ENCODE results near the gene RPS19BP1.
A peak's percentile ranks its signal among the peaks of the same experiment; 100 is the strongest.

DNA sequence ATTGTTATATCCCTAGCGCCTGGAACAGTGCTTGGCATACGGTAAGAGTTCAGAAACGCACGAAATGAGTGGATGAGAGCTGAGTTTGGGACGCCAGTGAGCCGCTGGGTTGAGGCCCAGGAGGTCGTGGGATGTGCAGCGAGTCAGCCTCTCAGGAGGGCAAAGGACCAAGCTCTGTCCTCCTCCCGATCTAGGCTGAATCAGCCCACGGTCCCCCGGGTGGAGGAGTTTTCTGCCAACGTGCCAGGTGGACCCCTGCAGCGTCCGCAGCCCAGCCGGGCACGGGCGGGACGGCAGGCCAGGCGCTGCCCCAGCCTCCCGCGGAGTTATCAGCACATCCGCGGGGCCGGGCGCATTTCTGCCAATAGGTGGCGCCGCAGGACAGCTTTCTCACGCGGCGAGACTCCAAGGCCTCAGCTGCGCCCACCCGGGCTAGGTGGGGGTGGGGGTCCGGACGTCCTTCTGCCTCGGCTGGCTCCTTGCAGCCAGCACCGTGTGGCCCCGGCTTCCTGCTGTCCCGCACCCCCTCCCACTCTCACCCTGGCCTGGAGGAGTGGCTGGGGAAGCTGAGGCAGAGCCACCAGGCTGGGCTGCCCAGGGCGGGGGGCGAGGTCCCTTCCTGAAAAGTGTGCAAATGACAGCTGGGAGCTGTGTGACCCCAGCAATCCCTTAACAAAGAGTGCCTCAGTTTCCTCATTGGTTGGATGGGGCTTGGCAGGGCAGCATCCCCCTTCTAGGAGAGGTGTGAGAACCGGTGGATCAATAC lies 2.2 kb upstream of the RPS19BP1 start:
- TF ChIP-seq POLR2AphosphoS5 (IDR thresholded peaks at IDR 0.05) (no peak), POLR2A (IDR thresholded peaks at IDR 0.05) (no peak)
- TF ChIP-seq, protein P1, sequence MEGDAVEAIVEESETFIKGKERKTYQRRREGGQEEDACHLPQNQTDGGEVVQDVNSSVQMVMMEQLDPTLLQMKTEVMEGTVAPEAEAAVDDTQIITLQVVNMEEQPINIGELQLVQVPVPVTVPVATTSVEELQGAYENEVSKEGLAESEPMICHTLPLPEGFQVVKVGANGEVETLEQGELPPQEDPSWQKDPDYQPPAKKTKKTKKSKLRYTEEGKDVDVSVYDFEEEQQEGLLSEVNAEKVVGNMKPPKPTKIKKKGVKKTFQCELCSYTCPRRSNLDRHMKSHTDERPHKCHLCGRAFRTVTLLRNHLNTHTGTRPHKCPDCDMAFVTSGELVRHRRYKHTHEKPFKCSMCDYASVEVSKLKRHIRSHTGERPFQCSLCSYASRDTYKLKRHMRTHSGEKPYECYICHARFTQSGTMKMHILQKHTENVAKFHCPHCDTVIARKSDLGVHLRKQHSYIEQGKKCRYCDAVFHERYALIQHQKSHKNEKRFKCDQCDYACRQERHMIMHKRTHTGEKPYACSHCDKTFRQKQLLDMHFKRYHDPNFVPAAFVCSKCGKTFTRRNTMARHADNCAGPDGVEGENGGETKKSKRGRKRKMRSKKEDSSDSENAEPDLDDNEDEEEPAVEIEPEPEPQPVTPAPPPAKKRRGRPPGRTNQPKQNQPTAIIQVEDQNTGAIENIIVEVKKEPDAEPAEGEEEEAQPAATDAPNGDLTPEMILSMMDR (IDR thresholded peaks at IDR 0.05), result peak; percentile 91 to 98 (median 96)
